Stimulated activated CD8-positive, alpha-beta memory T cell treated with anti-CD3 and anti-CD28 coated beads, Interleukin-2, amount 100 ng/mL, for 1 hour (primary cell): ENCODE measurements around the gene HBE1.
"Not testable (repeated sequence)": the region's sequence is repeated elsewhere in the genome, so short reads cannot be mapped to it uniquely, and the experiment has no call there.

Experiments used
- DNase-seq, 2 donors: peaks; one replicate each; pipeline ENCODE4 v3.0.0-alpha.2; 2020; ENCODE audit warnings: low read depth in 2 of 2

Gene HBE1

GRCh38 chr11:5269715-5270147, at the start of gene HBE1:
Gene HBE1, minus strand, starts transcription at chr11:5269945. Its CDS starts 55 bp downstream, at chr11:5269890.
- DNase-seq: no peak

GRCh38 chr11:5317292-5317691, 47.5 kb upstream of the HBE1 start:
- DNase-seq: no peak

- DNase-seq: not testable (repeated sequence)
These were observed 43.7 kb upstream of the HBE1 start for GRCh38 chr11:5313326-5314023.

DNA sequence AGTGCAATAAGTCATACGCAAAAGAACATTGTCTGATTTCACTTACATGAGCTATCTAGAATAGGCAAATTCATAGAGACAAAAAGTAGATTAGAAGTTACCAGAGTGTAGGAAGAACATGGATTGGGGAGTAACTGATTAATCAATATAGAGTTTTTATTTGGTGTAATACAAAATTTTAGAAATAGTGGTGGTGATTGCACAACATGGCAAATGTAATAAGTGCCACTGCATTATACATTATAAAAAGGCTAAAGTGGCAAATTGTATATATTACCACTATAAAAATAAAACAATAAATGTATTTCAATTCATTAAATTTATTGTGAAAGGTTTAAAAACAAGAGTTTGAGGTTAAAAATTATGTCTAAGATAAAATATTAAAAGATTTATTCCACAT, 40.7 kb upstream of the HBE1 start:
- DNase-seq: no peak

DNA sequence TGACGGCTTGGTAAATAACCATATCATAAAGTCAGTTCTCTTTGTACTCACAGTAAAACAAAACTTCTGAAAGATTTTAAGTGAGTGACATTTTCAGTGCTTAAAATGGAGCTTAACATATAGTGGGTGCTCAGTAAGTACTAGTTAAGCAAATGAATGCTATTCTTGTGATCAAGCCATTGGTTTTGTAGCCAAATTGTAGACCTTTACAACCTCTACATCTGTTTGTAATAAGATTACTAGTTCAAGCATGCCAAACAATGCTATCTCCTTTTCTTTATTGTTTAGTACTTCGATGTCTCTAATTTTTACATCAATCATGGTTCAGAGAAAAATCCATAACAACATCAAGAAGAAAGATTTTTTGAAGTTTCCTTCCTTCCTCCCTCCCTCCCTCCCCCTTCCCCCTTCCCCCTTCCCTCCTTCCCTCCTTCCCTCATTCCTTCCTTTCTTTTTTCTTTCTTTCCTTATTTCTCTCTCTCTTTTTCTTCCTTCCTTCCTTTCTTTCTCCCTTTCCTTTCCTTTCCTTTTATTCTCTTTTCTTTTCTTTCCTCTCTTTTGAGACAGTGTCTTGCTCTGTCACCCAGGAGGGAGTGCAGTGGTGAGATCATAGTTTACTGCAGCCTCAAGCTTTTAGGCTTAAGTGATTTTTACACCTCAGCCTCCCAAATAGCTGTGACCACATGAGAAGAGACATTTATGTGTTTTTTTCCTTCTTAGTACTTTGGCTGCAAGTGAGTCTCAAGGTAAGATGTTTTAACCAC, 37.7 kb upstream of the HBE1 start:
- no peak for DNase-seq

- no peak for DNase-seq
These were observed 34.3 kb upstream of the HBE1 start for GRCh38 chr11:5304046-5304445.

GRCh38 chr11:5303626-5304025, 33.9 kb upstream of the HBE1 start:
- no peak for DNase-seq

DNA sequence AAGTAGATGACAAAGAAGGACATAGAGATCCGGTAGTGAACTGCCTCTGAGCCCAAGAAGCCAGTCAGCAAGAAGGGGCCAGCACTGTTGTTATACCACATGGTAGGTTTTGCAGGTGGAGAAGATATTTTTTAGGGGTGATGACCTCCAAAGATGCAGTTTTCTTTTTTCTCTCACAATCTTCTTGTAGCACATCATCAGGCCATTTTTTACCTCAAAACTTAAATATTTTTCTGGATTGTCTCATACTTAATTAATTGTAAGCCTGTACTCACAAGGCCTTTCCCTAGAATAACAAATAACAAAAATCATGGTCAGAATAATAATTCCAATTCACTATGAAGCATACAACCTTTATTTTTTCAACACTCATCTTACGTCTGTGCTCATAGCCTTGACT, 32.1 kb upstream of the HBE1 start, which contains the start of gene OR51B4:
Gene OR51B4, minus strand, starts transcription at position 101 of the 400 bp plus-strand sequence. Its CDS starts 0 bp downstream, at position 101.
- no peak for DNase-seq

DNA sequence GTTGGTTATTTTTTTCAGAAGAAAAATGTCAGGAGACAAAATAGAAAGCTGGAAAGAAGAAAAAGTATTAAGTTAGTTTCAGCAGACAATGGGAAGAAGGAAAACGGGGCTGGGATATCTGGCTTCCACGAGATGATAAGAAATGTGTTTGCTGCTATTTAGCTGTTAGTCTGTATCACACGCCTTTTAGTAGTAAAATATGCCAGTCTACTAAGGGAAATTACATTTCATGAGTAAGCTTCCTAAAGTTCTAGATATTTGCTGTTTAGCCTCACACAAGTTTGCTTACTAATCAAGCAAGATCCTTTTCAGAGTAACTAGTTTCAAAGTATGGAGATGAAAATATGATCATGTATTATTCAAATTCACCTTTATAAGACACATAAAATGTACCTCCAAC, 30.5 kb upstream of the HBE1 start:
- no peak for DNase-seq

DNA sequence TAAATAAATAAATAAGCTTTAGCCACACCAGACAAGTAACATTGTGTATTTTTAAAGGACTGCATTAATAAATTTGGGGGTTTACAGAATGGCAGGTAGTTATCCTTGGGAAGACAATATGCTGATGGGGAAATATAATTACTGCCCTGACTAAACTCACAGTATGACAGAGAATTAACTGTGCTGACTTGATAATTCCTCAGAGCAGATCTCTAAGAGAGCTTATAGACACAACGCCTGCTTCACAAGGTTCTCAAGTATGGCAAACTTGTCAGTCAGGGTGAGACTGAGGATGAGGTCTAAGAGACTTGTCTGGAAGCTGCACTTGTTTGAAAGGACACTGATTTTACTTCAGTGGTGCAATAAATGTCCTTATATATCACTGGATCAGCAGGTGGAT, 28.7 kb upstream of the HBE1 start:
- DNase-seq: no peak

DNA sequence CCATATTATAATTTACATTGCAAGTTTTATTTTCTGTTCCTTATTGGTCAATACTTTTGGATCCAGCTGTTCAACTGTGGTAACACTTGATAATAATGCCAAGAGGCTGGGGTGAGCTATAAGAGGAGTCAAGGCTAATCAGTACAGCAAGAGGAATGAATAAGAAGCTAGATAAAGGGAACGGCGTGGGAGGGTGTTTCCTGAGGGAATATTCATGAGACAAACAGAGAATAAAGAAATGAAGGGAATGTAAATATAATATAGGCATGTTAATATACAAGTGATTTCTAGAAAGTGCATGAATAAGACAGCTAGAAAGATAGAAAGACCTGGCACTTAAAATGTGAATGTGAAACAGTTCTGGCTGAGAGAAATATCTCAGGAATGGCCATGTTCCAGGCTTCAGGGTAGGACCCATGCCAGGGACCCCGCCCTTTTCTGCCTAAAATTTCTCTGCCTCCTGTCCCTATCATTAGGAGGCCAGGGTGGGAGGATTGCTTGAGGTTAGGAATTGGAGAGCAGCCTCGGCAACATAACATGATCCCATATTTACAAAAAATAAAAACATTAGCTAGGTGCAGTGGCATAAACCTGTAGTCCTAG, 28.1 kb upstream of the HBE1 start:
- no peak for DNase-seq

- DNase-seq: not testable (repeated sequence)
These were observed 24.7 kb upstream of the HBE1 start for GRCh38 chr11:5294342-5294995.

- DNase-seq: no peak
These were observed 23.3 kb upstream of the HBE1 start for GRCh38 chr11:5293028-5293427.

DNA sequence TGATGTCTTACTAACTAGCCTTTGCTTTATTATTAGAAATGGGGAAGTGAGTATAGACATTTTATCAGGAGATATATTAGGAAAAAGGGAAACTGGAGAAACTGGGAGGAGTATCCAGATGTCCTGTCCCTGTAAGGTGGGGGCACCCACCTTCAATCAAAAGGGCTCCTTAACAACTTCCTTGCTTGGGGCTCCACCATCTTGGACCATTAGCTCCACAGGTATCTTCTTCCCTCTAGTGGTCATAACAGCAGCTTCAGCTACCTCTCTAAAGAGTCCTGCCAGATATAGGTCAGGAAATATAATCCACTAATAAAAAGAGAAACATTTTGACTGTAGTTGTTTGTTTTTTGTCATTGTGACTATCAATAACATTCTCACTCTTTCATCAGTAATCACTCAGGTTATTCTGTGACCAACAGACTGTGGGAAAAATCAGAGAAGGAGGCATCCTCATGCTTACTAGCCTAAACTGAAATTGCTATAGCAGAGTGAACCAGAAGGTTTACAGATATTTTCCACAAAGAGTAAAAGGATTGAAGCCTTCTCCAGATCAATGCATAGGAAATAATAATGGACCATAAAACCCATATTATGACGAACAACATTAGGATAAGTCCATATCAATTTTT, 21.6 kb upstream of the HBE1 start:
- no peak for DNase-seq

DNA sequence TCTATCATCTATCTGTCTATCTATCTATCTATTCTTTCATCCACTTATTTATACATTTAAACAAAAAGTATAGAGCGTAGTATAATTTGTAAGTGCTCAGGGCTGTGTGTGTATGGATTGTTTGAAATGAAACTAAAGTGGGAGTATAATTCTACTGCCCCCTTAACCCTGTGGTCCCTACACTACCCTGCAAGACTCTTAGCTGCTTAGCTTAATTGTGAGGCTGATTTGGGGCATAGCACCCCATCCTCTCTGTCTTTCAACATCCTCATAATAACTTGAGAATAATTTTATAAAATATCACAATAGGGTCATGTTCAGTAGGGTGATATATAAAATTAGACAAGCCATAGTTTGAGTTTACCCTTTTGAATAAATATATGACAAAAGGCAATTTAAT, 20.4 kb upstream of the HBE1 start:
- DNase-seq: no peak

DNA sequence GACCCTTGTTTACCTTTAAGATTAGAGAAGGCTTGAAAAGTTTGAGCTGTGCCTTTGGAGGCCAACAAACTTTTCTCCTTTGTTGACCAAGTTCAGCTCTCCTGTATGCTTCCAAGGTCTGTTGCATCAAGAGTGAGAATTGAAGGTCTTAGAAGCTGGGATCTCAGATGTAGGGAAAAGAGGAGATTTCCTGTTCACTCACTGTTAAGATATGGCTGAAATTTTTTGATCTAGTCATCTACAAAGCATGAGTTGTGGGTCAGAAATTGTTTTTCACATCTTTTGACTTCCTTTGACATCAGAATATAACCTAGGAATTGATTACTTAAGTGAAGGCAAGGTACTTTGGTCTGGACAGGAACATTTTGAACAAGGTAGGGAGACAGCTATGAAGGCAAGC, 20.0 kb upstream of the HBE1 start:
- DNase-seq: no peak

- DNase-seq: no peak
These were observed 19.3 kb upstream of the HBE1 start for GRCh38 chr11:5288906-5289550.

- DNase-seq: no peak
These were observed 18.6 kb upstream of the HBE1 start for GRCh38 chr11:5288108-5288905.

- DNase-seq: no peak
These were observed 17.2 kb upstream of the HBE1 start for GRCh38 chr11:5286901-5287300.

- no peak for DNase-seq
These were observed 16.6 kb upstream of the HBE1 start for GRCh38 chr11:5286351-5286750.
